OCI-LY7 (cell line): ENCODE data around the gene KCNN3. TPM values are rescaled to one million over a fixed set of nuclear protein-coding genes. Genes with fewer than 3 reads are reported as not detected.

Source experiments
- BruUV-seq: library from RNA; stranded (reverse); fragments of 400-500 nt; replicated peaks from 2 replicates; lab custom pipeline; 2021; lab: Mats Ljungman, UMichigan
- CTCF ChIA-PET: fragments of 300-600 bp; sonication (Branson Sonifier 250); formaldehyde crosslinking; loops from one replicate; lab custom pipeline; 2022; ENCODE audit warnings: antibody characterized with exemption; ENCODE audit not compliant: unreplicated experiment; lab: Charles Lee
- POLR2A ChIA-PET: fragments of 300-600 bp; sonication (Branson Sonifier 250); formaldehyde crosslinking; loops from one replicate; lab custom pipeline; 2022; ENCODE audit warnings: antibody characterized with exemption; lab: Charles Lee
- DNase-seq: peaks from one replicate; pipeline ENCODE4 v3.0.0-alpha.2; 2015; ENCODE audit warnings: low spot score
- H2AFZ ChIP-seq: fragments of 200-600 bp; sonication (generic), shearing (Covaris generic); 2 replicates; pipeline ENCODE4 v1.6.1; 2014; ENCODE audit warnings: mild to moderate bottlenecking, antibody characterized with exemption, low read length, moderate library complexity
- H3K27ac ChIP-seq: fragments of 200-600 bp; sonication (generic); 2 replicates; pipeline ENCODE4 v1.5.1; 2014; ENCODE audit warnings: mixed run types, low read depth, mild to moderate bottlenecking, moderate library complexity, low read length, inconsistent platforms; ENCODE audit not compliant: poor library complexity, severe bottlenecking
- H3K36me3 ChIP-seq: fragments of 200-600 bp; sonication (generic); 2 replicates; pipeline ENCODE4 v1.6.1; 2014; ENCODE audit warnings: mild to moderate bottlenecking, antibody characterized with exemption, low read length, moderate library complexity, mixed read lengths; ENCODE audit not compliant: insufficient read depth
- H3K4me1 ChIP-seq: fragments of 200-600 bp; sonication (generic); 2 replicates; pipeline ENCODE4 v1.5.1; 2014; ENCODE audit warnings: mild to moderate bottlenecking, low read length; ENCODE audit not compliant: insufficient read depth, poor library complexity, severe bottlenecking
- H3K4me2 ChIP-seq: fragments of 200-600 bp; sonication (generic); 2 replicates; pipeline ENCODE4 v1.6.1; 2014; ENCODE audit warnings: mild to moderate bottlenecking, low read length
- H3K4me3 ChIP-seq: fragments of 200-600 bp; sonication (generic); 2 replicates; pipeline ENCODE4 v1.5.1; 2014; ENCODE audit warnings: mild to moderate bottlenecking, low read depth, low read length; ENCODE audit not compliant: poor library complexity, severe bottlenecking
- H3K79me2 ChIP-seq: fragments of 200-600 bp; sonication (generic); 2 replicates; pipeline ENCODE4 v1.6.1; 2016; ENCODE audit warnings: low read depth, mild to moderate bottlenecking, low read length, moderate library complexity, mixed read lengths; ENCODE audit not compliant: insufficient read depth
- H3K9me2 ChIP-seq: fragments of 200-600 bp; sonication (generic); 2 replicates; pipeline ENCODE4 v1.6.1; 2016; ENCODE audit warnings: mild to moderate bottlenecking, low read length, mixed read lengths; ENCODE audit not compliant: insufficient read depth
- H3K9me3 ChIP-seq: fragments of 200-600 bp; sonication (generic); 2 replicates; pipeline ENCODE4 v1.6.1; 2014; ENCODE audit warnings: mild to moderate bottlenecking, mixed run types, low read length, mixed read lengths
- H4K20me1 ChIP-seq: fragments of 200-600 bp; sonication (generic); 2 replicates; pipeline ENCODE4 v1.6.1; 2014; ENCODE audit warnings: mild to moderate bottlenecking, antibody characterized with exemption, low read length, moderate library complexity, mixed read lengths; ENCODE audit not compliant: insufficient read depth
- CTCF ChIP-seq: fragments of 200-600 bp; sonication (generic); conservative IDR thresholded peaks from 2 replicates; pipeline ENCODE4 v1.5.1; 2014; ENCODE audit warnings: mild to moderate bottlenecking, antibody characterized with exemption, low read length, moderate library complexity, mixed read lengths
- EZH2phosphoT487 ChIP-seq: fragments of 200-600 bp; sonication (generic); IDR thresholded peaks from 2 replicates; pipeline ENCODE4 v1.6.1; 2018; ENCODE audit warnings: low read depth, borderline replicate concordance, mild to moderate bottlenecking, mixed run types, antibody characterized with exemption, low read length, moderate library complexity, mixed read lengths
- intact Hi-C: fragments of 100-400 bp; cut with micrococcal nuclease; formaldehyde crosslinking; loops from one replicate; pipeline ENCODE4 v1.10.0; 2022; ENCODE audit not compliant: unreplicated experiment
- total RNA-seq, 2 experiments: library from RNA; depleted of rRNA in 1 of 2; stranded (reverse); fragments of >200 nt in 1 of 2; shearing (Covaris generic) in 1 of 2; gene quantifications; 2 replicates each; pipeline ENCODE4 v1.2.3, GENCODE V29; 2014 to 2022

Gene KCNN3
- total RNA-seq, 2 experiments from 2014 or later = 14.8 to 50.8 TPM

GRCh38 chr1:154873321-154873950 is 3.4 kb upstream of the KCNN3 start:
- H4K20me1 ChIP-seq = no peaks in the 10 kb centered on the region
- H3K79me2 ChIP-seq = no peaks in the 10 kb centered on the region
- H3K4me1 ChIP-seq = peaks cover 34% of the 10 kb centered on the region
- ChIA-PET POLR2A (interaction anchor here (0.7 to 1.9 kb wide), 3 partner anchors 13 to 122 kb away, joined by 3 to 4 read pairs (median 4); no protein-coding TSS in a partner anchor), CTCF (interaction anchor here (1.0 kb wide), 2 partner anchors 8 to 10 kb away, joined by 3 read pairs; no protein-coding TSS in a partner anchor)
- no peak overlapping the region for H3K4me3 ChIP-seq
- no peak overlapping the region for H3K27ac ChIP-seq
- no TSS peak for BruUV-seq
- H3K9me3 ChIP-seq = no peaks in the 10 kb centered on the region
- no peak overlapping the region for H2AFZ ChIP-seq
- no peak for DNase-seq
- H3K4me2 ChIP-seq = no peak overlapping the region
- TF ChIP-seq CTCF (no peak), EZH2phosphoT487 (no peak)
- H3K9me2 ChIP-seq = no peaks in the 10 kb centered on the region
- intact Hi-C loops = no loop called here
- no peaks in the 10 kb centered on the region for H3K36me3 ChIP-seq

GRCh38 chr1:154871374-154871773 is 1.3 kb upstream of the KCNN3 start:
- H2AFZ ChIP-seq = peak overlapping the region; percentile 64; the same call in 1 of the 2 replicates
- no peak for DNase-seq
- H3K4me2 ChIP-seq = peak overlapping the region; percentile 67
- no TSS peak for BruUV-seq
- no peak for TF ChIP-seq CTCF
- TF ChIP-seq EZH2phosphoT487 = no peak
- ChIA-PET POLR2A (interaction anchor here (0.7 to 1.4 kb wide), 3 partner anchors 8 to 13 kb away, joined by 3 to 5 read pairs (median 4); no protein-coding TSS in a partner anchor), CTCF (no interaction called here)
- H3K9me2 ChIP-seq = no peaks in the 10 kb centered on the region
- H3K27ac ChIP-seq = no peak overlapping the region
- intact Hi-C loops = no loop called here
- no peaks in the 10 kb centered on the region for H3K9me3 ChIP-seq
- no peaks in the 10 kb centered on the region for H3K36me3 ChIP-seq
- no peaks in the 10 kb centered on the region for H4K20me1 ChIP-seq
- H3K4me3 ChIP-seq = no peak overlapping the region
- H3K79me2 ChIP-seq = no peaks in the 10 kb centered on the region
- H3K4me1 ChIP-seq = peaks cover 51% of the 10 kb centered on the region

- Histone ChIP-seq H3K4me3 (peak overlapping the region; percentile 21), H3K4me1 (peaks cover 58% of the 10 kb centered on the region), H4K20me1 (no peaks in the 10 kb centered on the region), H2AFZ (peak overlapping the region; percentile 64; the same call in 1 of the 2 replicates), H3K9me2 (no peaks in the 10 kb centered on the region), H3K27ac (no peak overlapping the region), H3K36me3 (no peaks in the 10 kb centered on the region), H3K4me2 (peak overlapping the region; percentile 67), H3K9me3 (no peaks in the 10 kb centered on the region), H3K79me2 (no peaks in the 10 kb centered on the region)
- intact Hi-C loops = no loop called here
- no peak for TF ChIP-seq CTCF
- no peak for TF ChIP-seq EZH2phosphoT487
- ChIA-PET POLR2A (interaction anchor here (1.0 to 2.1 kb wide), 3 partner anchors 11 to 70 kb away, joined by 3 to 19 read pairs (median 4); no protein-coding TSS in a partner anchor), CTCF (interaction anchor here (0.6 to 0.7 kb wide), 2 partner anchors 81 to 392 kb away, joined by 3 to 4 read pairs; no protein-coding TSS in a partner anchor)
- DNase-seq = no peak
- BruUV-seq = no TSS peak
Measured at GRCh38 chr1:154870734-154871133, 653 bp upstream of the KCNN3 start.
